Measurements from ENCODE around the gene RALGAPA2. TPM values are rescaled to one million over a fixed set of nuclear protein-coding genes. Genes with fewer than 3 reads are reported as not detected.

Gene RALGAPA2
- total RNA-seq, 4 donors from 2014 or later, result 25.9 to 48.9 (median 38.6) TPM

DNA sequence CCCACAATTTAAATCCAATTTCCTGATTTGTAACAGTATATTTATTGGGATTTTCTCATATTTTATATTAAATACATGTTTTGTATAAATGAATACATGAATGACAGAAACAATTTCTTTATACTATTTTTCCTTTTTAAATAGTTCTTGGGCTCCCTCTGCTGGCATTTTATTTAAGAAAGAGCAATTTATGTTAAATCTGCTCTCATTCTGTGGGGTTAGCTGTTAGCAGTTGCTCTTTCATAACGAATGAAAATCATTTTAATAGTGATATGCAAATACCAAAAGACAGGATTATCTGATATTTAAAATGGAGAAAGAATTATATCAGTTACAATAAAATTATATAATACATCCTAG lies 118.3 kb downstream of the RALGAPA2 start:
- no peaks in the 10 kb centered on the region for H3K4me1 ChIP-seq
- TF ChIP-seq CTCF (IDR thresholded peaks at IDR 0.05) (peak in 1 of 4 experiments; percentile 16), POLR2A (IDR thresholded peaks at IDR 0.05) (no peak)
- H3K36me3 ChIP-seq, result no peaks in the 10 kb centered on the region
- no peaks in the 10 kb centered on the region for H3K9me3 ChIP-seq
- no peak overlapping the region for H3K27ac ChIP-seq
- DNase-seq, result no peak
- intact Hi-C loops (cut with DNase I; ENCODE audit: low total_unique reads), result no loop called here
- no peak overlapping the region for H3K4me3 ChIP-seq
- no peaks in the 10 kb centered on the region for H3K27me3 ChIP-seq

DNA sequence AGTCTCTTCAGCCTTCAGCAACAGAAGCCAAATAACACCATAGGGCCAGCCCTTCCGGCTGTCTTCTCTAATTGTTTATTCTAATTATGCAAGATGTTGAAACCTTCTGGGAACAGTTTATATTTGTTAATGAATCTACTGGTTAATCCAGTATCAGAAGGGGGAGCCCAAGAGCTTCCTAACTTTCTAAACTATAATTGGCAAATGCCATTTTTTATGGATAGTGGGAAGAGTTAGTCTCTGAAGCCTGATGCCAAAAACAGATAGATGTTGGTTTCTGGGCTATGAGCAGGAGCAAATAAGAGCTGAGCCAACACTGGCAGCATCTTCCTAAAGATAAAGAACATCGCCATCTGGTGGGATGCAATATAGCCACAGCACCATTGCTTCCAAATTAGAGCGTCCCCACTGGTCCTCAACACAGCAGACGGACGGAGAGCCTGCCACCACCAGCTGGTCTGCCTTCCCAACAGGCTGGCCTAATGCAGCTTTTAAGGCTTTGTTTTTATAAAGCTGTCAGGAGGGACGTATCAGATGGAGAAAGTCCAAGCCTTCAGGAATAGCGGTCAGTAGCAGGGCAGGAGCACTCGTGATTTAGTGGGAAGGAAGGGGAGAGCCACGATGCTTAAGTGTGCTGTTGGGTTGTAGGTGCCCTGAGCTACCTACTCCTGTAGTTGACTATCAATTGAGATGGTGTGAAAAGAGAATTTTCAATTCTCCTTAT lies 118.8 kb downstream of the RALGAPA2 start:
- no peaks in the 10 kb centered on the region for H3K9me3 ChIP-seq
- intact Hi-C loops (cut with DNase I; ENCODE audit: low total_unique reads), result no loop called here
- no peaks in the 10 kb centered on the region for H3K27me3 ChIP-seq
- no peak for DNase-seq
- no peaks in the 10 kb centered on the region for H3K36me3 ChIP-seq
- H3K4me1 ChIP-seq, result no peaks in the 10 kb centered on the region
- H3K4me3 ChIP-seq, result no peak overlapping the region
- H3K27ac ChIP-seq, result no peak overlapping the region
- peak in 1 of 4 experiments; percentile 12 for TF ChIP-seq CTCF (IDR thresholded peaks at IDR 0.05)
- TF ChIP-seq POLR2A (IDR thresholded peaks at IDR 0.05), result no peak

GRCh38 chr20:20585146-20585545 lies 127.3 kb downstream of the RALGAPA2 start:
- Histone ChIP-seq H3K36me3 (no peaks in the 10 kb centered on the region), H3K27me3 (no peaks in the 10 kb centered on the region), H3K4me1 (no peaks in the 10 kb centered on the region), H3K9me3 (no peaks in the 10 kb centered on the region), H3K4me3 (no peak overlapping the region), H3K27ac (no peak overlapping the region)
- intact Hi-C loops (cut with DNase I; ENCODE audit: low total_unique reads), result no loop called here
- TF ChIP-seq CTCF (IDR thresholded peaks at IDR 0.05) (no peak), POLR2A (IDR thresholded peaks at IDR 0.05) (no peak)
- DNase-seq, result no peak

- Histone ChIP-seq H3K27me3 (no peaks in the 10 kb centered on the region), H3K4me1 (no peaks in the 10 kb centered on the region), H3K36me3 (no peaks in the 10 kb centered on the region), H3K4me3 (no peak overlapping the region), H3K27ac (no peak overlapping the region), H3K9me3 (no peaks in the 10 kb centered on the region)
- intact Hi-C loops (cut with DNase I; ENCODE audit: low total_unique reads), result no loop called here
- no peak for TF ChIP-seq POLR2A (IDR thresholded peaks at IDR 0.05)
- TF ChIP-seq CTCF (IDR thresholded peaks at IDR 0.05), result no peak
- DNase-seq, result no peak
These were observed 129.7 kb downstream of the RALGAPA2 start for GRCh38 chr20:20582734-20583133.

DNA sequence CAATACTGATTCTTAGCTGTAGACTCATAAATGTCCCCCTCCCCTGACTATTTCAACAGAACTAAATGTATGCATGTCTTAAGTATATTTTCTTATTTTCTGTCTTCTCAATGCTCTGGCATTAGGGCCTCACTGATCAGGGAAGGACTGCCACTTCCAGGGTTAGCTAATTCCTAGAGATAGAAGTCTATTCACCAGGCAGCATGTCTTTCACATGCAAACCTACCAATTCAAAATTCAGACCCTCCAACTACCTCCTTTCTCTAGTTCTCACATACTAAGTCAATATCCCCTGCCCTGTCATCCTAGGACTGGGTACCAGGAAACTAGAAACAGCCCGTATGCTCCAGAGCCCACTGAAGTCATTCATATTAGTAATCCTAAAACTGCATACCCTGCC lies 132.3 kb downstream of the RALGAPA2 start:
- DNase-seq, result no peak
- H3K4me1 ChIP-seq, result no peaks in the 10 kb centered on the region
- H3K9me3 ChIP-seq, result no peaks in the 10 kb centered on the region
- no peak overlapping the region for H3K27ac ChIP-seq
- H3K27me3 ChIP-seq, result no peaks in the 10 kb centered on the region
- TF ChIP-seq CTCF (IDR thresholded peaks at IDR 0.05) (no peak), POLR2A (IDR thresholded peaks at IDR 0.05) (no peak)
- intact Hi-C loops (cut with DNase I; ENCODE audit: low total_unique reads), result no loop called here
- no peaks in the 10 kb centered on the region for H3K36me3 ChIP-seq
- H3K4me3 ChIP-seq, result no peak overlapping the region
